NCI-H187 (cell line): ENCODE data around the gene CYBC1.

Experiments
- DNase-seq, 2 experiments: peaks; one replicate each; lab custom pipeline; 2025; lab: John Stamatoyannopoulos, UW

Gene CYBC1

DNA sequence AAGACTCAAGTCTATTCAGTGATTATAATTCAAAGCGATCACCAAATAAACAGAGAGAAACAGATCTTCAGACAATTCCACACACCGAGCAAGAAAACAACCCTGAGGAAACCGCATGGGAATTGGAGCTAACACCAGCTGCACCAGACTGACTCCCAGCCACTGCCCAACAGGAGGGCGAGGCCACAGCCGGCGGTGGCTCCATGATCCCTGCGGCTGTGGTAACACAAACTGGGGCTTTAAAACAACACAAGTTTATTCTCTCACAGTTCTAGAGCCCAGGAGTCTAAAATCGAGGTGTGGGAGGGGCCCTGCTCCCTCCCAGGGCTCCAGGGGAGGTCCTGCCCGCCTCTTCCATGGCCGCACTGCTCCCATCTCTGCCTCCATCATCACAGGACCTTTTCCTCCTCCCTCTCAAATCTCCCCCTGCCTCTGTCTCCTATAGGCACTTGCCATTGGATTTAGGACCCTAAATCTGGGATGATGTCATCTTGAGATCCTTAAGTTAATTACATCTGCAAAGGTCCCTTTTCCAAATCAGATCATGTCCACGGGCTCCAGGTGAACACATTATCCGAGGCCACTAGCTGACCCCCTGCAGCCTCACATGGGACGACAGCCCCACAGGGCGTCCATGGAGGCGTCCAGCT, 42.1 kb downstream of the CYBC1 start:
- DNase-seq, result no peak

DNA sequence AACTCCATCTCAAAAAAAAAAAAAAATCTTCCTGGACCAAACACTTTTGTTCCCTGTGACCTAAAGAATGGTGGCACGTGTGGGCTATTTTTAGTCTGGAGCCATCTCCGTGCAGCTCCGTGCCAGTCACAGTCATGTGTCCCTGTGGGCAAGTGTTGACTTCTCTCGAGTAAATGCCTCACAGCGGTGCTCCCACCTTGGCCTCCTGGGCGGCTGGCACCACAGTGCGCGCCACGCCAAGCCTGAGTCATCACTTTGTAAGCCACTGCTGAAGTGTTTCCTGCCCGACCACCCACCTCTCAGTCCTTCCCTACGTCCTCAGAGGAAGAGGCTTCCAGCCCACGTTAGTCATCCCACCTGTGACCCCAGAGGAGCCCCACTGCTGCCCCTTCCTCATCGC, 43.3 kb downstream of the CYBC1 start:
- DNase-seq, result no peak

DNA sequence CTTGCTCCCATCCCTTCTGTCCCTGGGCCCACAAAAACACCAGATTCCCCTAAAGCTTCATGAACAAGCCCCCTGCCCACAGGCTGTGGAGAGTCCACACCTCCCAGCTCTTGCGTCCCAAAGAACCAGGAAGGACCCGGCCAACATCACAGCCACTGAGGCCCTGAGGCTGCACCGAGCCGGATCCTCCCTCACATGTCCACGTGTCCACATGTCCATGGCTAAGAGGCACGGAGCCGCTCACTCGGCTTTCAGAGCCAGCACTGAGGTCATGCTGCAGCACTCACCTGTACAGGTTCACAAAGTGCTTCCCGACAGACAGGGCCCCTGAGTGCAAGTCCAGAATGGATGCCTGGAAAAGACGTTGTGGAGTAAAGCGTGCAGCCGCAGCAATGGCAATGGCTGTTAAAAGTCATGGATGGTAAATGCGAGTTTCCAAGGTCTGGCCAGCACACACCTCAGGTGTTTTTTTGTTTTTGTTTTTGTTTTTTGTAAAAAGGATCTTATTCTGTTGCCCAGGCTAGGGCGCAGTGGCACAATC, 44.4 kb downstream of the CYBC1 start:
- no peak for DNase-seq

DNA sequence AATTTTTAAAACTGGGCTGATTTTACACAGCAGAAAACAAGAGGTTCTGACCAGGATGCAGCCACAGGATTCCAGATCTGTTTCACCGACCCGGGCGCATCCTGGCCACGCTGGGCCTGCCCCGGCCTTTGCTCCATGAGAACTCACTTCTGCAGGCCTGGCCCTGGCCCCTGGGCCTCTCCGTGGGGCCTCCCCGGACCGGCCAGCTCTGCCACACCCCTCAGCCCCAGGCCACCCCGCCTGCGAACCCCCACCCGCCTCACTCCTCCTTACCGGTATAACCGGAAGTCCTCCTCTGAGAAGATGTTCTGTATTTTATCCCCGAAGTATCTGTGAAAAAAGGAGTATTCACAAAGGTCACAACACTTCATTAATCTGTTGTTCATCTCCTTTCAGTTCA, 45.5 kb downstream of the CYBC1 start:
- DNase-seq, result no peak

DNA sequence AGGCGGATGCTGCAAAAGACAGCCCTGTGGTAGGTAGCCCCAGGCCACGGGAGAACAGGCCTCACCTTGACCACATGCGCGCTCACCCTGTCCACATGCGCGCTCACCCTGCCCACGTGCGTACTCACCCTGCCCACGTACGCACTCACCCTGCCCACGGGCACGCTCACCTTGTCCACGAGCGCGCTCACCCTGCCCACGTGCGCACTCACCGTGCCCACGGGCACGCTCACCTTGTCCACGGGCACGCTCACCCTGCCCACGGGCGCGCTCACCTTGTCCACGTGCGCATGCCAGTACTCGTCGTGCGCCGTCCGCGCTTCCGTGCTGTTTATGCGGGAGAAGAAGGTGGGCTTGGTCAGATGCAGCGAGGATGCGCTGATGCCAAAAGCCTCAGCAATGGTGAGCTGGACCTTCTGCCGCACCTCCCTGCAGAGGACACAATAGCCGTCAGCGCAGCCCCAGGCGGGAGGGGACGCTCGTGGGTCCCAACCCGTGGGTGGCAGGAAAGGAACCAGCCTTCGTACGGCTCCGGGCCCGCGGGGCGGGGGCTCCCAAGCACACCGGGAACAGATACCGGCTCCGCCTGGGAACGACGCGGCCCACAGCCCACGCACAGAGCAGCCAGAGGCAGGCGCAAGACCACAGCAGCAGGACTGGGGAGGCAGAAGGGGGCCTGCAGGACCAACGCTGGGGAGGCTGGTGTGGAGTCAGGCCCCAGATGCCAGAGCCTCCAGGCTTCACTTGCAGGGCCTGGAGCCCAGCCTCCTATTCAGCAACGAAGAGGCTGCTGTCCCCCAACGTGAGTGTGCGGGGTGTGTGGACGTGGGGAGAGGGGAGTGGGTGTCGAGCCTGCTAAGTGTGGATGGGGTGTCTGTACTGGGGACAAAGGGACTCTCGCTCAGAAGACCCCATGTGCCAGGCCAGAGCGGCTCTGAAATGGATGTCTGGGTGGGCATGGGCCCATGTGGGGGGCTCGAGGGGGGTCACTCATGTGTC, 46.6 kb downstream of the CYBC1 start:
- DNase-seq, result no peak

DNA sequence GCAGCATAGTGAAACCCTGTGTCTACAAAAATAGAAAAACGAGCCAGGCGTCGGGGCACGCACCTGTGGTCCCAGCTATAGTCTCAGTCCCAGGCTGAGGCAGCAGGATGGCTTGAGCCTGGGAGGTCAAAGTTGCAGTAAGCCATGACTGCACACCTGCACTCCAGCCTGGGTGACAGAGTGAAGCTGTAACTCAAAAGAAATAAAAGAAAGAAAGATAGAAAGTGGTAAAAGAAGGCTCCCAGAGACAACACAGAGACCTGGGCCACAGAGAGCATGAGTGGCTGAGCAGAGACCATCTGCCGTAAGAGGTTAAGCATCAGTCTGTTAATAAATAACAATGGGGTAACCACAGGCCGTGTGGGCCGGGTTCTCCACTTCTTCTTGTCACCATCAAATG, 47.7 kb downstream of the CYBC1 start:
- no peak for DNase-seq

DNA sequence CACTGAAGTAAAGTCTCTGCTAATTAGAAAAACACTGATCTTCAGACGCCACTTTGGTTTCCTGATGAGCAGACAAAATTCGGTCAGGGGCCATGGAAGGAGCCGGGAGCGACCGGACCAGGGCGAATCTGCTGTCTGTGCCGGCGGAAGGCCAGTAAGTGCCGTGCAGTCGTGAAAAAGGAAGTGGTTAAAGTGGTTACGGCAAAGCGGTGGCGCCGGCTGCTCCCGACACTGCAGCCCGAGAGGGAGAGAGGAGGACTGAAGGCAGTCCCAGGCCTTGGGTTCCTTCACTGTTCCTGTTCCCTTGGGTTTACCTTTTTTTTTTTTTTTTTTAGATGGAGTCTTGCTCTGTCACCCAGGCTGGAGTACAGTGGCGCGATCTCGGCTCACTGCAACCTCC, 49.7 kb downstream of the CYBC1 start:
- no peak for DNase-seq

DNA sequence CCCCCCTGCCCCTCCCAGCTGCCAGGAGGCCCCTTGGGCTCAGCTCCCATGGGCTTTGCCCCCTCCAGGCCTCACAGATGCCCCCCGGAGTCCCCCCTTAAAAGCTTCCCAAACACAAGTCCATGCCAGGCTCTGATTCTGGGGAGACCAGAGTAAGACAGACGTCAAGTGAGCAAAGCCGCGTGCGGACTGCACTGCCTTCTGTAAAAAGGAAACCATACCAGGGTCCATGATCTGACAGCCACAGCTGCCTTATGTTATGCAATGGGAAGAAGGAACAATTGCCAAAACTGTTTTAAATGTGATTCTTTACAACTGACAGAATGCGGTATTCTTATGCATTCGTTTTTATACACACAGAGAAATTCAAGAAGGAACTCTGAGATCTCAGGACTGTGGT, 50.3 kb downstream of the CYBC1 start:
- DNase-seq, result no peak

DNA sequence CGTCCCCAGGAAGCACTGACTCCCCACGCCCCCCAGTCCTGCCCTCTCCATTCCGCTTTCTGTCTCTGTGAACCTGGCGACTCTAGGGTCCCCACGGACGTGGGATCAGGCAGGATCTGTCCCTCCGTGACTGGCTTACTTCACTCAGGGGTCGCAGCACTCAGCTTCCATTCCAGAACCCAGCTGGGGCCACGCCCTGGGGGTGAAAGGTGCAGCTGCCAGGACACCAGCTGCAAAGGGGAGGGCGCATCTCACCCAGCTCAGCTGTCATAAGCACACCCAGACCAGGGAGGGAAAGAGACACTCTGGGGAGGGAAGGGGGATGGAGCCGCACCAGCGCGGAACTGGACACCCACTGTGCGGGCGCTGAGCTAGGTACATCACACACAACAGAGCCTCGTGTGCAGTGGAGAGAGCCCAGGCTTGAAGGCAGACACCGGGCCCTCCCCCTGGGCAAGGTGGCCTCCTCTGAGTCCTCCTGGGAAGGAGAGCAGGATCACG, 50.9 kb downstream of the CYBC1 start:
- DNase-seq, result peak in 1 of 2 experiments; percentile 54

DNA sequence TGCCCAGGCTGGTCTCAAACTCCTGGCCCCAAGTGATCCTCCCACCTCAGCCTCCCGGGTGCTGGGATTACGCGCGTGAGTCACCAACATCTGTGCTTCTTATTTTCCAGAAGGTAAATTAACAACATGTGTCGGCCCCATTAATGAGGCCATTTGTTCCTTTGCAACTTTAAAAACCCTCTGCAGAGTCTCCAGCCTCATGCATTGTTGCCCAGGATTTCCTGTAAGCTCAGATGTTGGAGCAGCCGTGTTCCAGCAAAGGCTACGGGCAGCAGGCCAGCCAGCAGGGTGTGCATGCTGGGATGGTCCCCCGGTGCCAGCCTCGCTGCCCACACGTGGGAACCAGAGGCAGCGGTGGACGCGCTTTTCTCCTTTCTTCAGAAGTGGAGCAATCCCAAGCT, 51.5 kb downstream of the CYBC1 start:
- DNase-seq, result no peak

DNA sequence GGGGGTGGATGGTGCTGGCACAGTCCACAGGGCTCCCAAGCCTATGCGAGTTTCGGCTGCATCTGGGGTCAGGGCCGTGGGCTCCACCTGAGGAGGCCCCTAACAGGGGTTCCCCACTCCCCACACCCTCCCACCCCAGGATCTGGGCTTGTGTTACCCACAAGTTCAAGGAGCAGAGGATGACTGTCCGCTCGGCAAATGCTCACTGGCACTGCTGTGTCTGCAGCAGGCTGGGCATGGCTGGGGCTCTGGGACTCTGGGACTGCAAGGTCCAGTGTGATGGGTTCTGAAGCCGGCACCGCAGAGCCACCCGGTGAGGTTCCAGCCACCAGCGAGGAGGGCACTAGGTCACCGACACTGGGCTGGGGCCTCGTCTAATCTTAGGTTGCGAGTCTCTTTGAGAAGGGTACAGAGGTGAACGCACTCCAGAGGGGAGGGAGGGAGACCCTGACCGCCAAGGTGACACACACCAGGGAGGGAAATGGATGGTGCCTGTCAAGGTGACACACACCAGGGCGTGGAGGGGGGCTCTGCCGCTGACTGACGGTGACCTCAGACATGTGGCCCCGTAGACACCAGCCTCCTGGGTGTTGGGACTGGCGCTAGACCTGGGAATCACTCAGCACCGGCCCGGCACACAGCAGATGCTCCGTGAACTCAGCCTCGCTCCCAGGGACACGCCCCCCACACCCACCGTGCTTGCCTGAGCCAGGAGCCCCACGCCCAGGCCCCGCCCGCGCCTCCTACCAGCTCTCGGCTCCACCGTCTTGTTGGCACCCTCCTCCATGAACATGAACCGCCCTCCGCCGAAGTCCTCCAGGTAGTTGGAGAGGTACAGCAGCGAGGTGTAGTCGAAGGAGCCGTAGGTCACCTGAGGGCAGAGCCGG, 52.9 kb downstream of the CYBC1 start:
- peak in 1 of 2 experiments; percentile 38 for DNase-seq

DNA sequence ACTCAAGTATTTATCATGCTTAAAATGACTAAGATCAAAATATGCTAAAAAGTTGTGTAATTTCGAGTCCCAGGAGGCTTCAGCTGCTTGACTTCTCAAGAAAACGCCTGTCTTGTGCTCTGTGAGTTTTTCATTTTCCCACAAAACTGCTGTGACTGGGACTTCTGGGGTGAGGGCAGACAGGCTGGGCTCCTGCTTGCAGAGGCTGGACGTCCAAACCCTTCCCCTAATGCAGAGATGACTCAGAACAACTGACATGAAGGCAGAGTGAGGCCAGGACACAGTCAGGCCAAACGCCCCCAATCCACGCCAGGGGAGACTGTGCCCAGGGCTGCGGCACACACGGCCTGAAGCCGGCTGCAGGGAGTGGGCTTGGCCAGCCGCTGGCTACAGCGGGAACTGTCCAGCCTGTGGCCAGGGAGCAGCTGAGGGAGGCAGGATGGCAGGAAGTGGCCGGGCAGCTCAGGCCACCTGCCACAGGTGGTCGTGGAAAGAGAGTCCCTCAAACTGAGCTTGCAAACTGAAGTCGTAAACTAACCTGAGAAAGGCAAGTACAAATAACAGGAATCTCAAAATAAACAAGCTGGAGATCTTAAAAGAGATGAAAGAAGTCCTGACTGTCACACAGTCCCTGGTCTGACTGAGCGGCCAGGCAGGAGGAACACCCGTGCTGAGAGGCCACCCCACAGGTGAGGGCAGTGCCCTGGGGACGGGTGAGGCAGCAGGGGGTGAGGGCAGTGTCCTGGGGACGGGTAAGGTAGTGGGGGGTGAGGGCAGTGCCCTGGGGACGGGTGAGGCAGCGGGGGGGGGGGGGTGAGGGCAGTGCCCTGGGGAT, 53.7 kb downstream of the CYBC1 start:
- DNase-seq, result no peak

DNA sequence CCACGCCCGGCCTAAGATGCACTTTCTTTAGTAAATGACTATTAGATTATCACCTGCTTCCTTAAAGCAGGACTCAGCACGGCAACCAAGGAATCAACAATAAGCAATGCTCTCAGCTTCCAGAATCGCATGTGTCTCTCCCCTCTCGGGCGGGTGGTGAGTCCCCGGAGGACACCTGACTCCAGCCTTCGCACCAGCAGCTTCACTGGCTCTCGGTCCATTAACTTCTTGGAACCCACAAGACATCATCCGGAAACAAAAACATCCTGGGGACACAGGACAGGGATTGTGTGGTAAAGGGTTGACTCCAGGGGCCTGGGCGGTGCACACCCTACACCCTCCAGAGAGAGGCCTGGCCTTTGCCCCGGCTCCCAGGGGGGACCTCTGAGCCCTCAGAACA, 56.3 kb downstream of the CYBC1 start:
- DNase-seq, result no peak

DNA sequence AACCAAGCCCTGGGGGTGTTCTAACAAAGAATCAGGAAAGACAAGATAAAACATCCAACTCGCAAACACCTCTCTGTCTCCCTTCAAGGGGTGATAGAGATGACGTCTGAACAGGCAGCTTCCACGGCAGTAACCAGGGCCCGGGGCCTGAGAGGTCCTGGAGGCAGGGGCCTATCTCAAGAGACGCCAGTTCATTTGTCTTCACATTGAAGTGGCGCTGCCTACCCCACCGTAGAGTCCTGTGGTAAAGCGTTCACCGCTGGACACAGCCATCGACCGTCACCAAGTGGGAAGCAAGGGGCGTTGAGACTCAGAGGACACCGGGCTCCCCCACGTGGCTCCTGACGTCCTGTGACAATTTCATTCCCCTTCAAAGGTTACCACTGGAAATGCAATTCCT, 57.6 kb downstream of the CYBC1 start:
- no peak for DNase-seq
